K562 (cell line): Measurements from ENCODE around the gene PBX4. TPM values are rescaled to one million over a fixed set of nuclear protein-coding genes. Genes with fewer than 3 reads are reported as not detected.

Experiments used
- ARID3B ChIP-seq: fragments of 250-450 bp; sonication (Bioruptor Pico); IDR thresholded peaks from 2 replicates; pipeline ENCODE4 v1.4.0; 2020; ENCODE audit warnings: borderline replicate concordance
- CHCHD3 ChIP-seq: fragments of 250-450 bp; sonication (Bioruptor Pico); IDR thresholded peaks from 2 replicates; pipeline ENCODE4 v2.1.2; 2022; ENCODE audit warnings: mild to moderate bottlenecking
- DNMT1 ChIP-seq: fragments of 450-650 bp; IDR thresholded peaks from 2 replicates; pipeline ENCODE4 v1.6.1; 2016; ENCODE audit warnings: antibody characterized with exemption, mild to moderate bottlenecking
- ESRRB ChIP-seq: fragments of 250-450 bp; sonication (Bioruptor Pico); IDR thresholded peaks from 2 replicates; pipeline ENCODE4 v1.5.0; 2020; ENCODE audit warnings: mild to moderate bottlenecking, moderate library complexity, borderline replicate concordance
- HDAC6 ChIP-seq: IDR thresholded peaks from 2 replicates; pipeline ENCODE4 v1.6.1; 2012; ENCODE audit warnings: low read depth, mild to moderate bottlenecking, control low read depth, inconsistent platforms, low read length, moderate library complexity
- KAT2B ChIP-seq: IDR thresholded peaks from one replicate; pipeline ENCODE4 v1.6.1; 2012; ENCODE audit warnings: low read depth, mild to moderate bottlenecking, control low read depth, inconsistent platforms, low read length, moderate library complexity
- NEUROD1 ChIP-seq: fragments of 150-350 bp; IDR thresholded peaks from 2 replicates; pipeline ENCODE4 v1.6.1; 2014; ENCODE audit warnings: borderline replicate concordance, low read length, low read depth; ENCODE audit not compliant: partially characterized antibody
- TBL1XR1 ChIP-seq, 2 experiments: IDR thresholded peaks; 2 replicates each; pipeline ENCODE4 v1.6.1; 2012; ENCODE audit warnings: improper control_type of control experiment in 2 of 2, low read length in 2 of 2, mild to moderate bottlenecking in 1 of 2
- ZBED1 ChIP-seq: IDR thresholded peaks from 2 replicates; pipeline ENCODE4 v1.6.1; 2014
- ZFPM2 ChIP-seq: fragments of 250-450 bp; sonication (Bioruptor Pico); IDR thresholded peaks from 2 replicates; pipeline ENCODE4 v1.5.1; 2022; ENCODE audit warnings: mild to moderate bottlenecking
- ZNF197 ChIP-seq: fragments of 200-800 bp; sonication (Bioruptor generic); IDR thresholded peaks from 2 replicates; pipeline ENCODE4 v1.6.1; 2016; ENCODE audit warnings: low read depth, missing genetic modification characterization, missing compliant biosample characterization
- ZNF639 ChIP-seq, 2 experiments: fragments of 200-800 bp in 1 of 2; sonication (Bioruptor generic) in 1 of 2; sonication (generic) in 1 of 2; formaldehyde crosslinking in 1 of 2; IDR thresholded peaks in 1 of 2; conservative IDR thresholded peaks in 1 of 2; 2 replicates each; pipeline versions ENCODE4 v1.5.0 to v1.6.1; 2016 to 2020; ENCODE audit warnings: missing compliant biosample characterization in 1 of 2, missing genetic modification characterization in 1 of 2, missing genetic modification reagents in 1 of 2
- ZNF830 ChIP-seq: fragments of 250-450 bp; sonication (Bioruptor Pico); IDR thresholded peaks from 2 replicates; pipeline ENCODE4 v1.5.0; 2021; ENCODE audit warnings: mild to moderate bottlenecking
- polyA plus RNA-seq, 8 experiments: library from polyadenylated mRNA; depleted of rRNA in 4 of 8; stranded (reverse) in 5 of 8; unstranded in 3 of 8; fragments of >200 nt; fragmentation: Nextera tagmentation in 2 of 8; fragmentation: Illumina TruSeq in 1 of 8; extraction: Ambion mirVana in 2 of 8; extraction: Trizol in 1 of 8; gene quantifications; 2 replicates each; pipeline versions ENCODE4 v1.2.1 to v1.2.3, GENCODE V29; 2011 to 2014; ENCODE audit warnings: inconsistent platforms in 1 of 8, missing spikeins in 1 of 8
- total RNA-seq, 7 experiments: library from RNA; depleted of rRNA in 6 of 7; stranded (reverse); fragments of >200 nt in 6 of 7; fragmentation: Illumina TruSeq in 2 of 7; extraction: Trizol in 2 of 7; gene quantifications; 2 replicates each; pipeline versions ENCODE4 v1.2.1 to v1.2.3, GENCODE V29; 2011 to 2021; ENCODE audit warnings: low replicate concordance in 1 of 7
- TF ChIP-seq, protein P1 (sequence below): sonication (generic); formaldehyde crosslinking; IDR thresholded peaks from 2 replicates; pipeline ENCODE4 v1.9.0; 2022; ENCODE audit warnings: mild to moderate bottlenecking, missing genetic modification reagents
- TF ChIP-seq, protein P2 (sequence below): sonication (generic); formaldehyde crosslinking; IDR thresholded peaks from 2 replicates; pipeline ENCODE4 v1.8.1; 2023; ENCODE audit warnings: mild to moderate bottlenecking, missing genetic modification reagents
- TF ChIP-seq, protein P3 (sequence below): fragments of 200-800 bp; sonication (Bioruptor generic); IDR thresholded peaks from 2 replicates; pipeline ENCODE4 v1.6.1; 2017; ENCODE audit warnings: missing genetic modification characterization, missing compliant biosample characterization
- TF ChIP-seq, protein P4 (sequence below): fragments of 450-650 bp; conservative IDR thresholded peaks from 2 replicates; pipeline ENCODE4 v1.6.1; 2016; ENCODE audit warnings: missing genetic modification characterization, low read depth, mild to moderate bottlenecking, control low read depth, missing compliant biosample characterization

Gene PBX4
- total and polyA plus RNA-seq, 9 of the 15 experiments (the other 6 are each of a cell fraction or from before 2014, with no cell fraction given) = 0.11 to 3.8 (median 1.6) TPM; not detected in 1

GRCh38 chr19:19663256-19664120 is 45.0 kb upstream of the PBX4 start, which contains the start of gene ATP13A1 (continued):
- peak in 1 of 2 experiments; percentile 91; a peak in 2 of 4 replicates for TF ChIP-seq ZNF639 (CRISPR knock-in tag; conservative IDR thresholded peaks at IDR 0.05 in 1 of 2, IDR thresholded peaks at IDR 0.05 in 1 of 2)
- TF ChIP-seq, protein P1, sequence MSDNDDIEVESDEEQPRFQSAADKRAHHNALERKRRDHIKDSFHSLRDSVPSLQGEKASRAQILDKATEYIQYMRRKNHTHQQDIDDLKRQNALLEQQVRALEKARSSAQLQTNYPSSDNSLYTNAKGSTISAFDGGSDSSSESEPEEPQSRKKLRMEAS (CRISPR knock-in tag) = peak; percentile 56; the same call in 1 of the 2 replicates
- no peak for TF ChIP-seq HDAC6
- TF ChIP-seq KAT2B = no peak
- TF ChIP-seq, protein P2, sequence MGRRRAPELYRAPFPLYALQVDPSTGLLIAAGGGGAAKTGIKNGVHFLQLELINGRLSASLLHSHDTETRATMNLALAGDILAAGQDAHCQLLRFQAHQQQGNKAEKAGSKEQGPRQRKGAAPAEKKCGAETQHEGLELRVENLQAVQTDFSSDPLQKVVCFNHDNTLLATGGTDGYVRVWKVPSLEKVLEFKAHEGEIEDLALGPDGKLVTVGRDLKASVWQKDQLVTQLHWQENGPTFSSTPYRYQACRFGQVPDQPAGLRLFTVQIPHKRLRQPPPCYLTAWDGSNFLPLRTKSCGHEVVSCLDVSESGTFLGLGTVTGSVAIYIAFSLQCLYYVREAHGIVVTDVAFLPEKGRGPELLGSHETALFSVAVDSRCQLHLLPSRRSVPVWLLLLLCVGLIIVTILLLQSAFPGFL = no peak
- TF ChIP-seq ARID3B (CRISPR knock-in tag) = no peak
- TF ChIP-seq ZBED1 = no peak
- 0 out of 2 replicates have a peak, but pooled peaks have one; percentile 33 for TF ChIP-seq ZFPM2 (CRISPR knock-in tag)
- no peak for TF ChIP-seq NEUROD1
- no peak for TF ChIP-seq DNMT1
- no peak for TF ChIP-seq CHCHD3 (CRISPR knock-in tag)
- no peak for TF ChIP-seq ZNF830 (CRISPR knock-in tag)
- TF ChIP-seq ZNF197 = peak; percentile 95
- TF ChIP-seq, protein P3, sequence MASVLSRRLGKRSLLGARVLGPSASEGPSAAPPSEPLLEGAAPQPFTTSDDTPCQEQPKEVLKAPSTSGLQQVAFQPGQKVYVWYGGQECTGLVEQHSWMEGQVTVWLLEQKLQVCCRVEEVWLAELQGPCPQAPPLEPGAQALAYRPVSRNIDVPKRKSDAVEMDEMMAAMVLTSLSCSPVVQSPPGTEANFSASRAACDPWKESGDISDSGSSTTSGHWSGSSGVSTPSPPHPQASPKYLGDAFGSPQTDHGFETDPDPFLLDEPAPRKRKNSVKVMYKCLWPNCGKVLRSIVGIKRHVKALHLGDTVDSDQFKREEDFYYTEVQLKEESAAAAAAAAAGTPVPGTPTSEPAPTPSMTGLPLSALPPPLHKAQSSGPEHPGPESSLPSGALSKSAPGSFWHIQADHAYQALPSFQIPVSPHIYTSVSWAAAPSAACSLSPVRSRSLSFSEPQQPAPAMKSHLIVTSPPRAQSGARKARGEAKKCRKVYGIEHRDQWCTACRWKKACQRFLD (CRISPR knock-in tag) = peak; percentile 86
- TF ChIP-seq ESRRB (CRISPR knock-in tag) = no peak
- no peak for TF ChIP-seq TBL1XR1 (IDR thresholded peaks at IDR 0.05; ENCODE audit: low read length in 2 of 2)
- TF ChIP-seq, protein P4, sequence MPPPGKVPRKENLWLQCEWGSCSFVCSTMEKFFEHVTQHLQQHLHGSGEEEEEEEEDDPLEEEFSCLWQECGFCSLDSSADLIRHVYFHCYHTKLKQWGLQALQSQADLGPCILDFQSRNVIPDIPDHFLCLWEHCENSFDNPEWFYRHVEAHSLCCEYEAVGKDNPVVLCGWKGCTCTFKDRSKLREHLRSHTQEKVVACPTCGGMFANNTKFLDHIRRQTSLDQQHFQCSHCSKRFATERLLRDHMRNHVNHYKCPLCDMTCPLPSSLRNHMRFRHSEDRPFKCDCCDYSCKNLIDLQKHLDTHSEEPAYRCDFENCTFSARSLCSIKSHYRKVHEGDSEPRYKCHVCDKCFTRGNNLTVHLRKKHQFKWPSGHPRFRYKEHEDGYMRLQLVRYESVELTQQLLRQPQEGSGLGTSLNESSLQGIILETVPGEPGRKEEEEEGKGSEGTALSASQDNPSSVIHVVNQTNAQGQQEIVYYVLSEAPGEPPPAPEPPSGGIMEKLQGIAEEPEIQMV (tag) = no peak
